WTC11 (cell line): ENCODE measurements around the gene FADS6. TPM values are rescaled to one million over a fixed set of nuclear protein-coding genes. Genes with fewer than 3 reads are reported as not detected.

Experiments
- ATAC-seq: fragments of 200-7000 bp; cut with Tn5 transposase; 2 replicates; pipeline ENCODE4 v1.10.0; 2021; ENCODE audit warnings: mild to moderate bottlenecking, moderate library complexity
- CTCF ChIA-PET: fragments of 300-600 bp; sonication (Branson Sonifier 250); formaldehyde crosslinking; loops from one replicate; lab custom pipeline; 2021; ENCODE audit warnings: antibody characterized with exemption; lab: Charles Lee
- POLR2A ChIA-PET: fragments of 350-600 bp; sonication (Branson Sonifier 250); formaldehyde crosslinking; loops from one replicate; lab custom pipeline; 2021; ENCODE audit warnings: antibody characterized with exemption; lab: Charles Lee
- DNase-seq: peaks from one replicate; pipeline ENCODE4 v3.0.0; 2021; ENCODE audit warnings: low spot score
- H3K27ac Mint-ChIP-seq: 2 replicates; pipeline ENCODE4 v1.8.0; 2021; ENCODE audit warnings: mixed read lengths
- H3K27me3 Mint-ChIP-seq: 2 replicates; pipeline ENCODE4 v1.8.0; 2021; ENCODE audit warnings: low read depth, mild to moderate bottlenecking, moderate library complexity, mixed read lengths
- H3K36me3 Mint-ChIP-seq: 2 replicates; pipeline ENCODE4 v1.8.0; 2021; ENCODE audit warnings: mixed read lengths
- H3K4me1 Mint-ChIP-seq: 2 replicates; pipeline ENCODE4 v1.8.0; 2022; ENCODE audit warnings: mixed read lengths
- H3K4me3 Mint-ChIP-seq: 2 replicates; pipeline ENCODE4 v1.8.0; 2021; ENCODE audit warnings: mild to moderate bottlenecking, moderate library complexity, mixed read lengths
- H3K9me3 Mint-ChIP-seq: 2 replicates; pipeline ENCODE4 v1.8.0; 2021; ENCODE audit warnings: mixed read lengths
- ATF1 ChIP-seq: sonication (generic); formaldehyde crosslinking; IDR thresholded peaks from 2 replicates; pipeline ENCODE4 v1.8.1; 2023; ENCODE audit warnings: mild to moderate bottlenecking, moderate library complexity, missing genetic modification reagents
- GRHL2 ChIP-seq: fragments of 250-450 bp; sonication (Bioruptor Pico); IDR thresholded peaks from 2 replicates; pipeline ENCODE4 v1.8.0; 2022; ENCODE audit warnings: mild to moderate bottlenecking, moderate library complexity; ENCODE audit not compliant: insufficient replicate concordance, severe bottlenecking
- GTF2I ChIP-seq: fragments of 250-450 bp; sonication (Bioruptor Pico); conservative IDR thresholded peaks from 2 replicates; pipeline ENCODE4 v1.4.0; 2021; ENCODE audit warnings: mild to moderate bottlenecking
- JAZF1 ChIP-seq: fragments of 250-450 bp; sonication (Bioruptor Pico); IDR thresholded peaks from 2 replicates; pipeline ENCODE4 v1.9.0; 2021; ENCODE audit warnings: moderate library complexity, mild to moderate bottlenecking, inconsistent platforms
- MXD4 ChIP-seq: fragments of 250-450 bp; sonication (Bioruptor Pico); IDR thresholded peaks from 2 replicates; pipeline ENCODE4 v1.8.0; 2021; ENCODE audit warnings: mild to moderate bottlenecking, moderate library complexity, borderline replicate concordance
- NFATC4 ChIP-seq: fragments of 250-450 bp; sonication (Bioruptor Pico); IDR thresholded peaks from 2 replicates; pipeline ENCODE4 v1.9.0; 2021; ENCODE audit warnings: mild to moderate bottlenecking
- OVOL2 ChIP-seq: fragments of 250-450 bp; sonication (Bioruptor Pico); IDR thresholded peaks from 2 replicates; pipeline ENCODE4 v1.9.0; 2021; ENCODE audit warnings: mild to moderate bottlenecking, borderline replicate concordance
- SP1 ChIP-seq: sonication (generic); formaldehyde crosslinking; conservative IDR thresholded peaks from 2 replicates; pipeline ENCODE4 v1.8.1; 2022; ENCODE audit warnings: missing genetic modification reagents
- TP53 ChIP-seq: sonication (generic); formaldehyde crosslinking; IDR thresholded peaks from 2 replicates; pipeline ENCODE4 v1.8.1; 2023; ENCODE audit warnings: mild to moderate bottlenecking, missing genetic modification reagents
- ZNF121 ChIP-seq: sonication (generic); formaldehyde crosslinking; IDR thresholded peaks from 2 replicates; pipeline ENCODE4 v1.8.0; 2023; ENCODE audit warnings: missing genetic modification reagents
- ZNF219 ChIP-seq: sonication (generic); formaldehyde crosslinking; IDR thresholded peaks from 2 replicates; pipeline ENCODE4 v1.8.0; 2023; ENCODE audit warnings: missing genetic modification reagents, mild to moderate bottlenecking, borderline replicate concordance
- ZNF232 ChIP-seq: sonication (generic); formaldehyde crosslinking; IDR thresholded peaks from 2 replicates; pipeline ENCODE4 v1.8.0; 2022; ENCODE audit warnings: mild to moderate bottlenecking, missing genetic modification reagents
- ZNF416 ChIP-seq: fragments of 250-450 bp; sonication (Bioruptor Pico); IDR thresholded peaks from 2 replicates; pipeline ENCODE4 v1.9.0; 2021; ENCODE audit warnings: mild to moderate bottlenecking, inconsistent platforms
- total RNA-seq: library from RNA; stranded (reverse); gene quantifications from 3 replicates; pipeline ENCODE4 v1.2.3, GENCODE V29; 2021
- TF ChIP-seq, protein P1 (sequence below): sonication (generic); formaldehyde crosslinking; IDR thresholded peaks from 2 replicates; pipeline ENCODE4 v1.8.1; 2023; ENCODE audit warnings: mild to moderate bottlenecking, missing genetic modification reagents
- TF ChIP-seq, protein P2 (sequence below): sonication (generic); formaldehyde crosslinking; IDR thresholded peaks from 2 replicates; pipeline ENCODE4 v1.8.0; 2022; ENCODE audit warnings: mild to moderate bottlenecking, missing genetic modification reagents
- TF ChIP-seq, protein P3 (sequence below): sonication (generic); formaldehyde crosslinking; IDR thresholded peaks from 2 replicates; pipeline ENCODE4 v1.8.1; 2022; ENCODE audit warnings: mild to moderate bottlenecking, moderate library complexity, missing genetic modification reagents
- TF ChIP-seq, protein P4 (sequence below): sonication (generic); formaldehyde crosslinking; conservative IDR thresholded peaks from 2 replicates; pipeline ENCODE4 v1.8.1; 2023; ENCODE audit warnings: mild to moderate bottlenecking, low read depth, missing genetic modification reagents, moderate library complexity
- TF ChIP-seq, protein P5 (sequence below): sonication (generic); formaldehyde crosslinking; IDR thresholded peaks from 2 replicates; pipeline ENCODE4 v1.8.1; 2022; ENCODE audit warnings: missing genetic modification reagents, borderline replicate concordance
- TF ChIP-seq, protein P6 (sequence below): sonication (generic); formaldehyde crosslinking; conservative IDR thresholded peaks from 2 replicates; pipeline ENCODE4 v1.8.1; 2022; ENCODE audit warnings: mild to moderate bottlenecking, missing genetic modification reagents
- TF ChIP-seq, protein P7 (sequence below): fragments of 200-600 bp; IDR thresholded peaks from 2 replicates; pipeline ENCODE4 v1.8.0; 2022; ENCODE audit warnings: antibody characterized with exemption

Gene FADS6
- total RNA-seq, 1 experiment from 2014 or later = 1.2 TPM

DNA sequence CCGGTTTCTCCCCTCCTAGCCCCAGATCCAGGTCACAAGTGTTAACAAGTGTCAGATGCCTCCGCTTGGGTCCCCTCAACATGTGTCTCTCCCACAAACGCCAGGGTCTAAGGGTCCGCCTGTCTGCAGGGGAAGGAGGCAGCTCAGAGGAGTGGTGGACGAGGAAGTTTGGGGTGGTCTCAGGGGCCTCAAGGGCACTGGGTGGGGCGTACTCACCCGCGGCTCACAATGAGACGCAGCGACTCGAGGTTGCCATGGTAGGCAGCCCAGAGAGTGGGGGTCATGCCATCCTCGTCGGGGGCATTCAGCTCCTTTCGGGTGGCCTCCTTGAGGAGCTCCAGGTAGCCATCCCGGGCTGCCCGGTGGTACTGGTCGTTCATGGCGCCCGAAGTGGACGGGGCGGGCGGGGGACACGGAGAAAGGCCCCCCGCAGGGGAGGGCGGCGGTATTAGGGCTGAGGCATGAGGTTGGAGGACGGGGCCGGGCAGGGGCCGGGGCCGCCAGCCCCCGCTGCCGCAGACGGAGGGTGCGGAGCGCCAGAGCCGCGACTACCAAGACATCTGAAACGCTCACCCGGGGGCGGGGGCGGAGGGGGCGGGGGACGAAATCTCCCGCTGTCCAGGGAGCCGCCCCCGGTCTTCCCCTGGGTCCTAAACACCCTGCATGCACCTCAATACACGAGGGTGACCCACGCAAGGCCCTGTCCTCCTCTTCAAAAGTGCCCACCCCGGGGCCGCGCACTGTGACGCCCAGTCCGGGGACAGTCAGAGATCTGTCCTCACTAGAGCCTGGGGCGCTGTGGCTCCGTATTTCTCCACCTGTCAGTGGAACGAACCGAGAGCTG is 29.5 kb upstream of the FADS6 start, which contains the start of gene USH1G:
TSS of gene USH1G (minus strand) at position 562 of the 844 bp plus-strand sequence. CDS start at position 380, 182 bp downstream.
- H3K36me3 Mint-ChIP-seq = no peaks in the 10 kb centered on the region
- ChIA-PET CTCF (interaction anchor here (0.6 to 7.8 kb wide), 25 partner anchors 8 to 1439 kb away, joined by 3 to 206 read pairs (median 4); partner anchors contain the start of genes CDR2L, HID1, MRPL58 and NUP85), POLR2A (interaction anchor here (0.5 kb wide), 1 partner anchor 18 kb away, joined by 5 read pairs; no protein-coding TSS in a partner anchor)
- H3K9me3 Mint-ChIP-seq = no peaks in the 10 kb centered on the region
- peak; percentile 21 for DNase-seq
- H3K27me3 Mint-ChIP-seq = peaks cover 67% of the 10 kb centered on the region
- peaks cover 13% of the 10 kb centered on the region for H3K4me1 Mint-ChIP-seq
- ATAC-seq = peak; percentile 4; the same call in 1 of the 2 replicates
- no peak within 1 kb of the TSS for H3K27ac Mint-ChIP-seq
- no peak for TF ChIP-seq ZNF219
- no peak for TF ChIP-seq ZNF416 (CRISPR knock-in tag)
- no peak for TF ChIP-seq GTF2I (CRISPR knock-in tag)
- no peak for TF ChIP-seq ZNF121 (CRISPR knock-in tag)
- TF ChIP-seq OVOL2 = no peak
- TF ChIP-seq MXD4 (CRISPR knock-in tag) = no peak
- TF ChIP-seq GRHL2 = no peak
- TF ChIP-seq, protein P1, sequence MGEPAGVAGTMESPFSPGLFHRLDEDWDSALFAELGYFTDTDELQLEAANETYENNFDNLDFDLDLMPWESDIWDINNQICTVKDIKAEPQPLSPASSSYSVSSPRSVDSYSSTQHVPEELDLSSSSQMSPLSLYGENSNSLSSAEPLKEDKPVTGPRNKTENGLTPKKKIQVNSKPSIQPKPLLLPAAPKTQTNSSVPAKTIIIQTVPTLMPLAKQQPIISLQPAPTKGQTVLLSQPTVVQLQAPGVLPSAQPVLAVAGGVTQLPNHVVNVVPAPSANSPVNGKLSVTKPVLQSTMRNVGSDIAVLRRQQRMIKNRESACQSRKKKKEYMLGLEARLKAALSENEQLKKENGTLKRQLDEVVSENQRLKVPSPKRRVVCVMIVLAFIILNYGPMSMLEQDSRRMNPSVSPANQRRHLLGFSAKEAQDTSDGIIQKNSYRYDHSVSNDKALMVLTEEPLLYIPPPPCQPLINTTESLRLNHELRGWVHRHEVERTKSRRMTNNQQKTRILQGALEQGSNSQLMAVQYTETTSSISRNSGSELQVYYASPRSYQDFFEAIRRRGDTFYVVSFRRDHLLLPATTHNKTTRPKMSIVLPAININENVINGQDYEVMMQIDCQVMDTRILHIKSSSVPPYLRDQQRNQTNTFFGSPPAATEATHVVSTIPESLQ (CRISPR knock-in tag) = no peak
- TF ChIP-seq, protein P2, sequence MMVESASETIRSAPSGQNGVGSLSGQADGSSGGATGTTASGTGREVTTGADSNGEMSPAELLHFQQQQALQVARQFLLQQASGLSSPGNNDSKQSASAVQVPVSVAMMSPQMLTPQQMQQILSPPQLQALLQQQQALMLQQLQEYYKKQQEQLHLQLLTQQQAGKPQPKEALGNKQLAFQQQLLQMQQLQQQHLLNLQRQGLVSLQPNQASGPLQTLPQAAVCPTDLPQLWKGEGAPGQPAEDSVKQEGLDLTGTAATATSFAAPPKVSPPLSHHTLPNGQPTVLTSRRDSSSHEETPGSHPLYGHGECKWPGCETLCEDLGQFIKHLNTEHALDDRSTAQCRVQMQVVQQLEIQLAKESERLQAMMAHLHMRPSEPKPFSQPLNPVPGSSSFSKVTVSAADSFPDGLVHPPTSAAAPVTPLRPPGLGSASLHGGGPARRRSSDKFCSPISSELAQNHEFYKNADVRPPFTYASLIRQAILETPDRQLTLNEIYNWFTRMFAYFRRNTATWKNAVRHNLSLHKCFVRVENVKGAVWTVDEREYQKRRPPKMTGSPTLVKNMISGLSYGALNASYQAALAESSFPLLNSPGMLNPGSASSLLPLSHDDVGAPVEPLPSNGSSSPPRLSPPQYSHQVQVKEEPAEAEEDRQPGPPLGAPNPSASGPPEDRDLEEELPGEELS = no peak
- no peak for TF ChIP-seq SP1 (CRISPR knock-in tag)
- TF ChIP-seq, protein P3, sequence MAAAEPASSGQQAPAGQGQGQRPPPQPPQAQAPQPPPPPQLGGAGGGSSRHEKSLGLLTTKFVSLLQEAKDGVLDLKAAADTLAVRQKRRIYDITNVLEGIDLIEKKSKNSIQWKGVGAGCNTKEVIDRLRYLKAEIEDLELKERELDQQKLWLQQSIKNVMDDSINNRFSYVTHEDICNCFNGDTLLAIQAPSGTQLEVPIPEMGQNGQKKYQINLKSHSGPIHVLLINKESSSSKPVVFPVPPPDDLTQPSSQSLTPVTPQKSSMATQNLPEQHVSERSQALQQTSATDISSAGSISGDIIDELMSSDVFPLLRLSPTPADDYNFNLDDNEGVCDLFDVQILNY (CRISPR knock-in tag) = no peak
- TF ChIP-seq, protein P4, sequence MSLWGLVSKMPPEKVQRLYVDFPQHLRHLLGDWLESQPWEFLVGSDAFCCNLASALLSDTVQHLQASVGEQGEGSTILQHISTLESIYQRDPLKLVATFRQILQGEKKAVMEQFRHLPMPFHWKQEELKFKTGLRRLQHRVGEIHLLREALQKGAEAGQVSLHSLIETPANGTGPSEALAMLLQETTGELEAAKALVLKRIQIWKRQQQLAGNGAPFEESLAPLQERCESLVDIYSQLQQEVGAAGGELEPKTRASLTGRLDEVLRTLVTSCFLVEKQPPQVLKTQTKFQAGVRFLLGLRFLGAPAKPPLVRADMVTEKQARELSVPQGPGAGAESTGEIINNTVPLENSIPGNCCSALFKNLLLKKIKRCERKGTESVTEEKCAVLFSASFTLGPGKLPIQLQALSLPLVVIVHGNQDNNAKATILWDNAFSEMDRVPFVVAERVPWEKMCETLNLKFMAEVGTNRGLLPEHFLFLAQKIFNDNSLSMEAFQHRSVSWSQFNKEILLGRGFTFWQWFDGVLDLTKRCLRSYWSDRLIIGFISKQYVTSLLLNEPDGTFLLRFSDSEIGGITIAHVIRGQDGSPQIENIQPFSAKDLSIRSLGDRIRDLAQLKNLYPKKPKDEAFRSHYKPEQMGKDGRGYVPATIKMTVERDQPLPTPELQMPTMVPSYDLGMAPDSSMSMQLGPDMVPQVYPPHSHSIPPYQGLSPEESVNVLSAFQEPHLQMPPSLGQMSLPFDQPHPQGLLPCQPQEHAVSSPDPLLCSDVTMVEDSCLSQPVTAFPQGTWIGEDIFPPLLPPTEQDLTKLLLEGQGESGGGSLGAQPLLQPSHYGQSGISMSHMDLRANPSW (CRISPR knock-in tag) = no peak
- no peak for TF ChIP-seq NFATC4 (CRISPR knock-in tag)
- TF ChIP-seq, protein P5, sequence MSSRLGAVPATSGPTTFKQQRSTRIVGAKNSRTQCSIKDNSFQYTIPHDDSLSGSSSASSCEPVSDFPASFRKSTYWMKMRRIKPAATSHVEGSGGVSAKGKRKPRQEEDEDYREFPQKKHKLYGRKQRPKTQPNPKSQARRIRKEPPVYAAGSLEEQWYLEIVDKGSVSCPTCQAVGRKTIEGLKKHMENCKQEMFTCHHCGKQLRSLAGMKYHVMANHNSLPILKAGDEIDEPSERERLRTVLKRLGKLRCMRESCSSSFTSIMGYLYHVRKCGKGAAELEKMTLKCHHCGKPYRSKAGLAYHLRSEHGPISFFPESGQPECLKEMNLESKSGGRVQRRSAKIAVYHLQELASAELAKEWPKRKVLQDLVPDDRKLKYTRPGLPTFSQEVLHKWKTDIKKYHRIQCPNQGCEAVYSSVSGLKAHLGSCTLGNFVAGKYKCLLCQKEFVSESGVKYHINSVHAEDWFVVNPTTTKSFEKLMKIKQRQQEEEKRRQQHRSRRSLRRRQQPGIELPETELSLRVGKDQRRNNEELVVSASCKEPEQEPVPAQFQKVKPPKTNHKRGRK (CRISPR knock-in tag) = no peak
- TF ChIP-seq JAZF1 (CRISPR knock-in tag) = no peak
- no peak for TF ChIP-seq TP53 (CRISPR knock-in tag)
- no peak for TF ChIP-seq ATF1 (CRISPR knock-in tag)
- TF ChIP-seq, protein P6, sequence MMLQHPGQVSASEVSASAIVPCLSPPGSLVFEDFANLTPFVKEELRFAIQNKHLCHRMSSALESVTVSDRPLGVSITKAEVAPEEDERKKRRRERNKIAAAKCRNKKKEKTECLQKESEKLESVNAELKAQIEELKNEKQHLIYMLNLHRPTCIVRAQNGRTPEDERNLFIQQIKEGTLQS (CRISPR knock-in tag) = no peak
- TF ChIP-seq, protein P7, sequence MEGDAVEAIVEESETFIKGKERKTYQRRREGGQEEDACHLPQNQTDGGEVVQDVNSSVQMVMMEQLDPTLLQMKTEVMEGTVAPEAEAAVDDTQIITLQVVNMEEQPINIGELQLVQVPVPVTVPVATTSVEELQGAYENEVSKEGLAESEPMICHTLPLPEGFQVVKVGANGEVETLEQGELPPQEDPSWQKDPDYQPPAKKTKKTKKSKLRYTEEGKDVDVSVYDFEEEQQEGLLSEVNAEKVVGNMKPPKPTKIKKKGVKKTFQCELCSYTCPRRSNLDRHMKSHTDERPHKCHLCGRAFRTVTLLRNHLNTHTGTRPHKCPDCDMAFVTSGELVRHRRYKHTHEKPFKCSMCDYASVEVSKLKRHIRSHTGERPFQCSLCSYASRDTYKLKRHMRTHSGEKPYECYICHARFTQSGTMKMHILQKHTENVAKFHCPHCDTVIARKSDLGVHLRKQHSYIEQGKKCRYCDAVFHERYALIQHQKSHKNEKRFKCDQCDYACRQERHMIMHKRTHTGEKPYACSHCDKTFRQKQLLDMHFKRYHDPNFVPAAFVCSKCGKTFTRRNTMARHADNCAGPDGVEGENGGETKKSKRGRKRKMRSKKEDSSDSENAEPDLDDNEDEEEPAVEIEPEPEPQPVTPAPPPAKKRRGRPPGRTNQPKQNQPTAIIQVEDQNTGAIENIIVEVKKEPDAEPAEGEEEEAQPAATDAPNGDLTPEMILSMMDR = no peak
- no peak for TF ChIP-seq ZNF232
- peak within 1 kb of the TSS; percentile 70 for H3K4me3 Mint-ChIP-seq
